ENCODE measurements around the gene ZFYVE21. TPM values are rescaled to one million over a fixed set of nuclear protein-coding genes. Genes with fewer than 3 reads are reported as not detected.

Gene ZFYVE21
- total RNA-seq, 4 donors from 2014 or later: 69.5 to 134 (median 89.3) TPM

DNA sequence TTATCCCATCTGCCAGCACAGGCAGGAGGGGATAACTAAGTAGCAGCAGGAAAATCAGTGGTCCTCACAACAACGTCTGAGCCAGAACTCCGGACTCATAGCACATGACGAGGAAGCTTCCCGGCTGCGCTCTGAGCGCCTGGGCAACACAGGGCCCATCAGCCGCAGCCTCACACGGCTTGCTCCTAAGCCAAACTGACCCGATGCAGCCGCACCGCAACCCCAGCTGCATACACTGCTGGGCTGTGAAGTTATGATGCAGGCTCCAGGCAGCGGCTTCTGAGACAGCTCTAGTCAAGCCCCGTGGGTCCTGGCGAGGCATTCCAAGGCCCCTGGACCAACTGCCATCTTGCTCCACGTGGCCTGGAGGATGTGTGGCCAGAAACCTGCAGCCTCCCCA is 28.1 kb downstream of the ZFYVE21 start:
- intact Hi-C loops (cut with DNase I): no loop called here
- Histone ChIP-seq H3K36me3 (peaks cover 8 to 98% (median 22%) of the 10 kb centered on the region in 3 donors), H3K4me3 (no peak overlapping the region), H3K27ac (no peak overlapping the region), H3K9me3 (no peaks in the 10 kb centered on the region), H3K27me3 (no peaks in the 10 kb centered on the region), H3K4me1 (peaks cover 0 to 17% (median 0%) of the 10 kb centered on the region in 3 donors)
- TF ChIP-seq POLR2A (IDR thresholded peaks at IDR 0.05): no peak
- TF ChIP-seq, protein P1, sequence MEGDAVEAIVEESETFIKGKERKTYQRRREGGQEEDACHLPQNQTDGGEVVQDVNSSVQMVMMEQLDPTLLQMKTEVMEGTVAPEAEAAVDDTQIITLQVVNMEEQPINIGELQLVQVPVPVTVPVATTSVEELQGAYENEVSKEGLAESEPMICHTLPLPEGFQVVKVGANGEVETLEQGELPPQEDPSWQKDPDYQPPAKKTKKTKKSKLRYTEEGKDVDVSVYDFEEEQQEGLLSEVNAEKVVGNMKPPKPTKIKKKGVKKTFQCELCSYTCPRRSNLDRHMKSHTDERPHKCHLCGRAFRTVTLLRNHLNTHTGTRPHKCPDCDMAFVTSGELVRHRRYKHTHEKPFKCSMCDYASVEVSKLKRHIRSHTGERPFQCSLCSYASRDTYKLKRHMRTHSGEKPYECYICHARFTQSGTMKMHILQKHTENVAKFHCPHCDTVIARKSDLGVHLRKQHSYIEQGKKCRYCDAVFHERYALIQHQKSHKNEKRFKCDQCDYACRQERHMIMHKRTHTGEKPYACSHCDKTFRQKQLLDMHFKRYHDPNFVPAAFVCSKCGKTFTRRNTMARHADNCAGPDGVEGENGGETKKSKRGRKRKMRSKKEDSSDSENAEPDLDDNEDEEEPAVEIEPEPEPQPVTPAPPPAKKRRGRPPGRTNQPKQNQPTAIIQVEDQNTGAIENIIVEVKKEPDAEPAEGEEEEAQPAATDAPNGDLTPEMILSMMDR (IDR thresholded peaks at IDR 0.05): no peak
- DNase-seq: no peak
- WGBS, 2 donors: 72% methylated on average over 3 of the region's 15 CpGs; no CpG with 5 or more reads in 1 of the 2 donors

DNA sequence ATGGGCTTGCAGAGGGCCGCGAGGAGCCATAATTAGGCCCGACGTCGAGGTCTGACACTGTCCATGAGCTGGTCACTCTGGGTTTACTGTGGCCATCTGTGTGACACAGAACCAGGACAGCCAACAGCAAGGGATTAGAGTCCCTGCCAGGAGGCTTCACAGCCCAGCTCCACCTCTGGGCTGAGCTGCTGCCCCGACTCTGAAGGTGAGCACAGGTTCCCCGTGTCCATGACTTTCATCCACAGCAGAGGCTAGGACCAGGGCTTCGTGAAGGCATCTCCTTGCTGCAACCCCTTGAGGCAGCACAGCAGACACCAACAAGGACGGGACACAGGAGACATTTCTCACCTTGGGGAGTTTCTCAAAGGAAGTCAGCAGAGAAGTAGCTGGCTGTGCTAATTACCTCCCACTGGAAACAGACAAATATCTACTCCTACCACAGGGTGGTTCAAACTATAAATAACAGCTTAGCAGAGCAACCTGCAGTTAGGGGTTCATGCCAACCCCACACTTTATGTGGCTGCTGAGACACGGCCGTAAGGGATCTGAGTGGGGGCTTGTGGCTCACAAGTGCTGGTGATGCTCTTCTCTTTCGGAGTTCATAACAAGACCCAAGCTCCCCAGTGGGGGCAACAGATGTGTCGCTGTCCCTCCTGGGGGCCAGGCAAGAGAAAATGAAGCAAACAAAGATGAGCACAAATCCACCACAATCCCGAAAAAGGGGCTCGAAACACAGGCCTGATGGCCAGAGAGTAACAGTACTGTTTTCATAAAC is 29.2 kb downstream of the ZFYVE21 start:
- Histone ChIP-seq H3K36me3 (peaks cover 10 to 98% (median 19%) of the 10 kb centered on the region in 3 donors), H3K27ac (no peak overlapping the region), H3K4me3 (no peak overlapping the region), H3K9me3 (no peaks in the 10 kb centered on the region), H3K27me3 (no peaks in the 10 kb centered on the region), H3K4me1 (peaks cover 0 to 10% (median 0%) of the 10 kb centered on the region in 3 donors)
- DNase-seq: no peak
- intact Hi-C loops (cut with DNase I): no loop called here
- 82 to 88% methylated on average over 8 to 15 of the region's 15 CpGs for WGBS, 2 donors
- TF ChIP-seq, protein P1 (IDR thresholded peaks at IDR 0.05): no peak
- no peak for TF ChIP-seq POLR2A (IDR thresholded peaks at IDR 0.05)

DNA sequence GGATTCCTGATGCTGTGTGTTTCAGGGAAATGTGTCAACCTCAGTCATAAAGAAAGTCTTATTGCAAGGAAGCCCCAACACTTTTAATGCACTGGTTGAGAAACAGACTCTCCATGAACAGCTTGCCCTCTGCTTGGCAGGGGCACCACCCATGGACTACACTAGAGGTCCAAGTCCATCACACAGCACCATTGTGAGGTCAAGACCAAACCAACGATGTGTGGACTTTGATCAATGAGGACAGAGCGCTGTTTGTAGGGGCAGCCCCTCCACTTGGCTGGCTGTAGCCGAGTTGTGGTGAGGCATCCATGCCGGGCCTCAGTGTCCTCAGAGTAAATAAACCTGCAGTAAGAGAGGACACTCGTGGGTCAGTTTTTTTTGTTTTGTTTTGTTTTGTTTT is 29.8 kb downstream of the ZFYVE21 start:
- no peak for TF ChIP-seq POLR2A (IDR thresholded peaks at IDR 0.05)
- TF ChIP-seq, protein P1 (IDR thresholded peaks at IDR 0.05): no peak
- DNase-seq: no peak
- Histone ChIP-seq H3K4me1 (peaks cover 0 to 10% (median 0%) of the 10 kb centered on the region in 3 donors), H3K9me3 (no peaks in the 10 kb centered on the region), H3K36me3 (peaks cover 4 to 98% (median 19%) of the 10 kb centered on the region in 3 donors), H3K4me3 (no peak overlapping the region), H3K27me3 (no peaks in the 10 kb centered on the region), H3K27ac (no peak overlapping the region)
- 71 to 77% methylated on average over 5 of the region's 5 CpGs for WGBS, 2 donors
- intact Hi-C loops (cut with DNase I): no loop called here

DNA sequence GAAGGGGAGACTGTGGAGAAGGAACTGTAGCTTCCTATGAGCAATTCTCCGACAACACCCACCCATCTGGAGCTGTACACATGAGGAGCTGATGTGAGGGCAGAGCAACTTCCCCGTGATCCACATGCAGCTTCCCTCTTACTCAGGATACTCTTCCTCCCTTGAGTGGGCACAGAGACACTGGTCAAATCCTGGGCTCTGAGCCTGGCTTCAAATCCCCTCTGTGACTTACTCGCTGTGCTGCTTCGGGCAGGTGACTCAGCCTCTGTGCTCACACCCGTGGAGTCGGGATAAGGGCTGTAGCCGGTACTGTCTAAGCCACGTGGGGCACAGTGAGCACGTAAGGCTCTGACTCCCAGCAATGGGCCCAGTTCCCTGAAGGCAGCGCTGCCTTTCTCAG is 31.1 kb downstream of the ZFYVE21 start:
- H3K9me3 ChIP-seq: no peaks in the 10 kb centered on the region
- 67 to 100% methylated on average over 2 to 6 of the region's 10 CpGs for WGBS, 2 donors
- H3K4me3 ChIP-seq: no peak overlapping the region
- DNase-seq: no peak
- peaks cover 0 to 9% (median 0%) of the 10 kb centered on the region in 3 donors for H3K4me1 ChIP-seq
- TF ChIP-seq POLR2A (IDR thresholded peaks at IDR 0.05): no peak
- TF ChIP-seq, protein P1 (IDR thresholded peaks at IDR 0.05): no peak
- intact Hi-C loops (cut with DNase I): no loop called here
- H3K27ac ChIP-seq: no peak overlapping the region
- no peaks in the 10 kb centered on the region for H3K27me3 ChIP-seq
- H3K36me3 ChIP-seq: peaks cover 4 to 98% (median 15%) of the 10 kb centered on the region in 3 donors

DNA sequence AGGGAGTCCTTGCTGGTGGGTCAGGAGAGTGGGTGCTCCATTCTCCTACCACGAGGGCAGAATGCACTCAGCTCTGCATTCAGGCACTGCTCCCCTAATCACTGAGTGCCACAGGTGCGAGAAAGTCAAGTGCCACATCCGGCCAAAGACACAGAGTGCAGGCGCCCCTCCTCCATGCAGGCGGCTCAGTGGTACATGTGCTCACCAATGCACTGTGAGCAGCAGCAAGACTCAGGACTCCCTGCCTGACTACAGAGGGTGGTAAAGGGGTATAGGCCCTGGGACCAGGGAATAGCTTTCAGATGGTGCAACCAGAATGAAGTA is 32.9 kb downstream of the ZFYVE21 start:
- 60 to 93% methylated on average over 3 of the region's 5 CpGs for WGBS, 2 donors

More for the DNA sequence above, 32.9 kb downstream of the ZFYVE21 start:
- no peaks in the 10 kb centered on the region for H3K9me3 ChIP-seq
- intact Hi-C loops (cut with DNase I): no loop called here
- H3K27me3 ChIP-seq: no peaks in the 10 kb centered on the region
- H3K4me3 ChIP-seq: no peak overlapping the region
- no peak for DNase-seq
- peaks cover 0 to 11% (median 4%) of the 10 kb centered on the region in 3 donors for H3K4me1 ChIP-seq
- no peak for TF ChIP-seq POLR2A (IDR thresholded peaks at IDR 0.05)
- TF ChIP-seq, protein P1 (IDR thresholded peaks at IDR 0.05): no peak
- H3K36me3 ChIP-seq: peaks cover 4 to 93% (median 18%) of the 10 kb centered on the region in 3 donors
- no peak overlapping the region for H3K27ac ChIP-seq
